HepG2 (cell line): Measurements from ENCODE around the gene EIF3L. TPM values are rescaled to one million over a fixed set of nuclear protein-coding genes. Genes with fewer than 3 reads are reported as not detected.

ENCODE experiments used
- ARID3A ChIP-seq: IDR thresholded peaks from 2 replicates; pipeline ENCODE4 v1.6.1; 2012; ENCODE audit warnings: low read depth, low read length, improper control_type of control experiment
- FLYWCH1 ChIP-seq: sonication (generic); formaldehyde crosslinking; IDR thresholded peaks from 2 replicates; pipeline ENCODE4 v1.8.1; 2023; ENCODE audit warnings: mild to moderate bottlenecking, missing genetic modification reagents
- FOXA3 ChIP-seq: IDR thresholded peaks from 2 replicates; pipeline ENCODE4 v1.6.1; 2016; ENCODE audit warnings: missing genetic modification reagents, missing compliant biosample characterization
- GABPB1 ChIP-seq: IDR thresholded peaks from 2 replicates; pipeline ENCODE4 v1.6.1; 2016; ENCODE audit warnings: mild to moderate bottlenecking, missing genetic modification reagents, moderate library complexity, missing compliant biosample characterization
- GFI1 ChIP-seq: sonication (generic); formaldehyde crosslinking; IDR thresholded peaks from 2 replicates; pipeline ENCODE4 v1.5.0; 2020; ENCODE audit warnings: missing genetic modification reagents, mild to moderate bottlenecking, borderline replicate concordance
- MTA3 ChIP-seq: sonication (generic); formaldehyde crosslinking; IDR thresholded peaks from 2 replicates; pipeline ENCODE4 v1.4.0; 2020; ENCODE audit warnings: missing genetic modification reagents
- NBN ChIP-seq: fragments of 450-650 bp; conservative IDR thresholded peaks from 2 replicates; pipeline ENCODE4 v1.6.1; 2017
- SMAD9 ChIP-seq: sonication (generic); formaldehyde crosslinking; IDR thresholded peaks from 2 replicates; pipeline ENCODE4 v1.5.1; 2020; ENCODE audit warnings: mild to moderate bottlenecking, missing genetic modification reagents
- ZFP91 ChIP-seq: sonication (generic); formaldehyde crosslinking; IDR thresholded peaks from 2 replicates; pipeline ENCODE4 v1.9.0; 2022; ENCODE audit warnings: missing genetic modification reagents, mild to moderate bottlenecking, borderline replicate concordance
- ZFY ChIP-seq: sonication (generic); formaldehyde crosslinking; IDR thresholded peaks from 2 replicates; pipeline ENCODE4 v1.4.0; 2020; ENCODE audit warnings: missing genetic modification reagents
- ZKSCAN8 ChIP-seq: IDR thresholded peaks from 2 replicates; pipeline ENCODE4 v1.6.1; 2016; ENCODE audit warnings: borderline replicate concordance, missing genetic modification reagents, missing compliant biosample characterization
- ZNF253 ChIP-seq: sonication (generic); formaldehyde crosslinking; IDR thresholded peaks from 2 replicates; pipeline ENCODE4 v1.8.0; 2022; ENCODE audit warnings: mild to moderate bottlenecking, missing genetic modification reagents, borderline replicate concordance
- ZNF460 ChIP-seq: sonication (generic); formaldehyde crosslinking; IDR thresholded peaks from 2 replicates; pipeline ENCODE4 v1.5.1; 2020; ENCODE audit warnings: missing genetic modification reagents, mild to moderate bottlenecking, borderline replicate concordance
- ZNF563 ChIP-seq: sonication (generic); formaldehyde crosslinking; IDR thresholded peaks from 2 replicates; pipeline ENCODE4 v1.8.0; 2022; ENCODE audit warnings: mild to moderate bottlenecking, moderate library complexity, missing genetic modification reagents
- polyA plus RNA-seq, 8 experiments: library from polyadenylated mRNA; depleted of rRNA in 3 of 8; stranded (reverse) in 7 of 8; unstranded in 1 of 8; fragments of >200 nt; fragmentation: Illumina TruSeq in 4 of 8; extraction: Trizol in 4 of 8; gene quantifications; 2 replicates each; pipeline versions ENCODE4 v1.2.1 to v1.2.3, GENCODE V29; 2011 to 2016; ENCODE audit warnings: low read depth in 4 of 8, missing spikeins in 1 of 8, mixed read lengths in 1 of 8; ENCODE audit not compliant: insufficient read depth in 1 of 8
- total RNA-seq, 5 experiments: library from RNA; depleted of rRNA; stranded (reverse); fragments of >200 nt; fragmentation: Illumina TruSeq; extraction: Trizol; gene quantifications; 2 replicates each; pipeline ENCODE4 v1.2.3, GENCODE V29; 2016; ENCODE audit warnings: low read depth in 1 of 5
- TF ChIP-seq, protein P1 (sequence below): sonication (generic); formaldehyde crosslinking; IDR thresholded peaks from 2 replicates; pipeline ENCODE4 v1.5.1; 2020; ENCODE audit warnings: mild to moderate bottlenecking, missing genetic modification reagents, moderate library complexity
- TF ChIP-seq, protein P2 (sequence below): sonication (generic); formaldehyde crosslinking; IDR thresholded peaks from 2 replicates; pipeline ENCODE4 v1.4.0; 2020; ENCODE audit warnings: low read depth, missing genetic modification reagents

The EIF3L gene
- total and polyA plus RNA-seq, 2 of the 13 experiments (the other 11 are each of a cell fraction or from before 2014, with no cell fraction given) = 514 to 793 TPM

DNA sequence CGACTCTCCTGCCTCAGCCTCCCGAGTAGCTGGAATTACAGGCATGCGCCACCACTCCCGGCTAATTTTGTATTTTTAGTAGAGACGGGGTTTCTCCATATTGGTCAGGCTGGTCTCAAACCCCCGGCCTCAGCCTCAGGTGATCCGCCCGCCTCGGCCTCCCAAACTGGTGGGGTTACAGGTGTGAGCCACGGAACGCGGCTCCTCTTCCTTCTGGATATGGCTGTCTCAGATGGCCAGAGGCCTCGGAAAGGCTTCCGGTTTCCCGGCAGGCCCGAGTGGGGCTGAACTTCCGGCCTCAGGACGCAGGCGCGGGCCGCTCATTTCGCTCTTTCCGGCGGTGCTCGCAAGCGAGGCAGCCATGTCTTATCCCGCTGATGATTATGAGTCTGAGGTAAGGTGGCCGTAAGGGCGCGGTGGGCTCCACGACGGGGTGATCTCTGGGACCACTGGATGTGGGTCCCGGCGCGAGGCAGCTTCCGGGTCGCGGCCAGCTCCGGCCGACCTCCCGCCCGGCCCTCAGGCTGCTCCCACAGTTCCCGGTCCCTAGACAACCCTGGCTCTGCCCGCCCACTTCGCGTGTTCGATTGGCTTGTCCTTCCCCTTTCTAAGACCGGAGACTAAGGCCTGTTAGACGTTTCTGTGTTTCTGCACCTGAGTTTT is at the start of gene EIF3L (continued):
- TF ChIP-seq ZFP91 (peak; percentile 77; the same call in 1 of the 2 replicates), NBN (no peak), GABPB1 (CRISPR knock-in tag) (peak; percentile 99), ZNF253 (CRISPR knock-in tag) (no peak), ZNF563 (no peak), FOXA3 (CRISPR knock-in tag) (peak; percentile 33), SMAD9 (peak; percentile 34; the same call in 1 of the 2 replicates), FLYWCH1 (CRISPR knock-in tag) (peak; percentile 17; the same call in 1 of the 2 replicates), MTA3 (CRISPR knock-in tag) (no peak), ZFY (CRISPR knock-in tag) (peak; percentile 93), ARID3A (no peak), ZNF460 (CRISPR knock-in tag) (peak; percentile 89), ZKSCAN8 (CRISPR knock-in tag) (no peak; the same call in 1 of the 2 replicates), GFI1 (CRISPR knock-in tag) (no peak)
- TF ChIP-seq, protein P1, sequence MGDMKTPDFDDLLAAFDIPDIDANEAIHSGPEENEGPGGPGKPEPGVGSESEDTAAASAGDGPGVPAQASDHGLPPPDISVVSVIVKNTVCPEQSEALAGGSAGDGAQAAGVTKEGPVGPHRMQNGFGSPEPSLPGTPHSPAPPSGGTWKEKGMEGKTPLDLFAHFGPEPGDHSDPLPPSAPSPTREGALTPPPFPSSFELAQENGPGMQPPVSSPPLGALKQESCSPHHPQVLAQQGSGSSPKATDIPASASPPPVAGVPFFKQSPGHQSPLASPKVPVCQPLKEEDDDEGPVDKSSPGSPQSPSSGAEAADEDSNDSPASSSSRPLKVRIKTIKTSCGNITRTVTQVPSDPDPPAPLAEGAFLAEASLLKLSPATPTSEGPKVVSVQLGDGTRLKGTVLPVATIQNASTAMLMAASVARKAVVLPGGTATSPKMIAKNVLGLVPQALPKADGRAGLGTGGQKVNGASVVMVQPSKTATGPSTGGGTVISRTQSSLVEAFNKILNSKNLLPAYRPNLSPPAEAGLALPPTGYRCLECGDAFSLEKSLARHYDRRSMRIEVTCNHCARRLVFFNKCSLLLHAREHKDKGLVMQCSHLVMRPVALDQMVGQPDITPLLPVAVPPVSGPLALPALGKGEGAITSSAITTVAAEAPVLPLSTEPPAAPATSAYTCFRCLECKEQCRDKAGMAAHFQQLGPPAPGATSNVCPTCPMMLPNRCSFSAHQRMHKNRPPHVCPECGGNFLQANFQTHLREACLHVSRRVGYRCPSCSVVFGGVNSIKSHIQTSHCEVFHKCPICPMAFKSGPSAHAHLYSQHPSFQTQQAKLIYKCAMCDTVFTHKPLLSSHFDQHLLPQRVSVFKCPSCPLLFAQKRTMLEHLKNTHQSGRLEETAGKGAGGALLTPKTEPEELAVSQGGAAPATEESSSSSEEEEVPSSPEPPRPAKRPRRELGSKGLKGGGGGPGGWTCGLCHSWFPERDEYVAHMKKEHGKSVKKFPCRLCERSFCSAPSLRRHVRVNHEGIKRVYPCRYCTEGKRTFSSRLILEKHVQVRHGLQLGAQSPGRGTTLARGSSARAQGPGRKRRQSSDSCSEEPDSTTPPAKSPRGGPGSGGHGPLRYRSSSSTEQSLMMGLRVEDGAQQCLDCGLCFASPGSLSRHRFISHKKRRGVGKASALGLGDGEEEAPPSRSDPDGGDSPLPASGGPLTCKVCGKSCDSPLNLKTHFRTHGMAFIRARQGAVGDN (CRISPR knock-in tag) = peak; percentile 94
- TF ChIP-seq, protein P2, sequence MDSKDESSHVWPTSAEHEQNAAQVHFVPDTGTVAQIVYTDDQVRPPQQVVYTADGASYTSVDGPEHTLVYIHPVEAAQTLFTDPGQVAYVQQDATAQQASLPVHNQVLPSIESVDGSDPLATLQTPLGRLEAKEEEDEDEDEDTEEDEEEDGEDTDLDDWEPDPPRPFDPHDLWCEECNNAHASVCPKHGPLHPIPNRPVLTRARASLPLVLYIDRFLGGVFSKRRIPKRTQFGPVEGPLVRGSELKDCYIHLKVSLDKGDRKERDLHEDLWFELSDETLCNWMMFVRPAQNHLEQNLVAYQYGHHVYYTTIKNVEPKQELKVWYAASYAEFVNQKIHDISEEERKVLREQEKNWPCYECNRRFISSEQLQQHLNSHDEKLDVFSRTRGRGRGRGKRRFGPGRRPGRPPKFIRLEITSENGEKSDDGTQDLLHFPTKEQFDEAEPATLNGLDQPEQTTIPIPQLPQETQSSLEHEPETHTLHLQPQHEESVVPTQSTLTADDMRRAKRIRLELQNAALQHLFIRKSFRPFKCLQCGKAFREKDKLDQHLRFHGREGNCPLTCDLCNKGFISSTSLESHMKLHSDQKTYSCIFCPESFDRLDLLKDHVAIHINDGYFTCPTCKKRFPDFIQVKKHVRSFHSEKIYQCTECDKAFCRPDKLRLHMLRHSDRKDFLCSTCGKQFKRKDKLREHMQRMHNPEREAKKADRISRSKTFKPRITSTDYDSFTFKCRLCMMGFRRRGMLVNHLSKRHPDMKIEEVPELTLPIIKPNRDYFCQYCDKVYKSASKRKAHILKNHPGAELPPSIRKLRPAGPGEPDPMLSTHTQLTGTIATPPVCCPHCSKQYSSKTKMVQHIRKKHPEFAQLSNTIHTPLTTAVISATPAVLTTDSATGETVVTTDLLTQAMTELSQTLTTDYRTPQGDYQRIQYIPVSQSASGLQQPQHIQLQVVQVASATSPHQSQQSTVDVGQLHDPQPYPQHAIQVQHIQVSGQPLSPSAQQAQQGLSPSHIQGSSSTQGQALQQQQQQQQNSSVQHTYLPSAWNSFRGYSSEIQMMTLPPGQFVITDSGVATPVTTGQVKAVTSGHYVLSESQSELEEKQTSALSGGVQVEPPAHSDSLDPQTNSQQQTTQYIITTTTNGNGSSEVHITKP = no peak
